Measurements from ENCODE around the gene NFIX.
A peak's percentile ranks its signal among the peaks of the same experiment; 100 is the strongest.
"Not testable (repeated sequence)": the region's sequence is repeated elsewhere in the genome, so short reads cannot be mapped to it uniquely, and the experiment has no call there.

Gene NFIX

DNA sequence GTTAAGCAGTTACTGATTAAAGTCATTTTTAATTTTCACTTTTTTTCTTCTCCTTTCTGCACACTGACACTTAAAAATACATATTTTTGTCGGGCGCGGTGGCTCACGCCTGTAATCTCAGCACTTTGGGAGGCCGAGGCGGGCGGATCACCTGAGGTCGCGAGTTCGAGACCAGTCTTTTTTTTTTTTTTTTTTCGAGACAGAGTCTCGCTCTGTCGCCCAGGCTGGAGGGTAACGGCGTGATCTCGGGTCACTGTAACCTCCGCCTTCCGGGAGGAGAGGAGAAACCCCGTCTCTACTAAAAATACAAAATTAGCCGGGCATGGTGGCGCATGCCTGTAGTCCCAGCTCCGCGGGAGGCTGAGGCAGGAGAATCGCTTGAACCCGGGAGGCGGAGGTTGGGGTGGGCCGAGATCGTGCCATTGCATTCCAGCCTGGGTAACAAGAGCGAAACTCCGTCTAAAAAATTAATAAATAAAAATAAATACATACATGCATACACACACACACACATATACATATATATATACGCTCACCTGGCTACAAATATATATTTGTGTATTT is 37.8 kb upstream of the NFIX start:
- not testable (repeated sequence) for DNase-seq (ENCODE audit: low spot score)

DNA sequence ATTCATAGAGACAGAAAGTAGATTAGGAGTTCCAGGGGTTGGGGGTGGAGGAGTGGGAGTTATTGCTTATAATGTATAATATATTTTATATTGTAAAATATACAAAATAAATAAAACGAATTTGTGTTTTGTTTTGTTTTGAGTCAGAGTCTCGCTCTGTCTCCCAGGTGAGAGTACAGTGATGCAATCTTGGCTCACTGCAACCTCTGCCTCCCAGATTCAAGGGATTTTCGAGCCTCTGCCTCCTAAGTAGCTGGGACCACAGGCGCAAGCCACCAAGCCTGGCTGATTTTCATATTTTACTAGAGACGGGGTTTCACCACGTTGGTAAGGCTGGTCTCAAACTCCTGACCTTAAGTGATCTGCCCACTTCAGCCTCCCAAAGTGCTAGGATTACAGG is 35.8 kb upstream of the NFIX start:
- no peak for DNase-seq (ENCODE audit: low spot score)

DNA sequence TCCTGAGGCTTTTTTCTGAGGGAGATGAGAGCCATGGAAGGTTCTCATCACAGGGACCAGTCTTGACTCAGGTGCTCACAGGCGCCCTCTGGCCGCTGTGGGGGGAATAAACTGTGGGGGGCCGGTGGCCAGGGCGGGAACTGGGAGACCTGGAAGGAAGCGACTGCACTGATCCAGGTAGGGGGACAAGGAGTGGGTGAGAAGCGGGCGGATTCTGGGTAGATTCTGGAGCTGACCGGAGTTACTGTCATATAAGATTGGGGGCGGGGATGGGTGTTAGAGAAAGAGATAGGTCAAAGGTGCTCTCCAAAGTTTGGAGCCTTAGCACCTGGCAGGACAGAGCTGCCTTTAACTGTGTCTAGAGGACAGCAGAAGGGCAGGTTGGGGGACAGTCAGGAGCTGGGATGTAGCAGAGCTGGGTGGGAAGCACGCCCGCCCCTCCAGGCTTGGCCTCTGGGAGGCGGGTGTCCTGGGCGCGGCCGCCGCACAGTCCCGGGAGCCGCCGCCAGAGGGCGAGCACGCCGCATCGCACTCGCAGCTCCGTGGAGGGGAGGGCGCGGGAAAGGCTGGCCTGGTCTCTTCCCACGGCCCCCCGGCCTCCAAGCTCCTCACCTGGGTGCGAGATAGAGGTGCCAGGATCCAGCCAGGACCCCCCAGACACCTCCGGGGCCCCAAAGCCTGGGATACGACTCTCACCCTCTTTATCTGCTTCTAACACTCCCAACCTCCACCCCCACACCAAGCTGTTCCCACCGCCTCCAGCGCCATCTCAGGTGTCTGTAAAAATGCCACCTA is 30.1 kb upstream of the NFIX start:
- DNase-seq (ENCODE audit: low spot score) = peak; percentile 79

DNA sequence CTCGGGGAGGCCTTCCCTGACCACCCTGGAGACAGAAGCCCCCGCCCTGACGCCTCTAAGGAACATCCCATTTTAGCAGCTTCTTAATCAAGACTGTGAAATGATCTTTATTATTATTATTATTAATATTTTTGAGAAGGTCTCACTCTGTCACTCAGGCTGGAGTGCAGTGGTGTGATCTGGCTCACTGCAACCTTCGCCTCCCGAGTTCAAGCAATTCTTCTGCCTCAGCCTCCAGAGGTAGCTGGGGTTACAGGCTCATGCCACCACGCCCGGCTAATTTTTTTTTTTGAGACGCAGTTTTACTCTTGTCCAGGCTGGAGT is 29.5 kb upstream of the NFIX start:
- DNase-seq (ENCODE audit: low spot score) = no peak

DNA sequence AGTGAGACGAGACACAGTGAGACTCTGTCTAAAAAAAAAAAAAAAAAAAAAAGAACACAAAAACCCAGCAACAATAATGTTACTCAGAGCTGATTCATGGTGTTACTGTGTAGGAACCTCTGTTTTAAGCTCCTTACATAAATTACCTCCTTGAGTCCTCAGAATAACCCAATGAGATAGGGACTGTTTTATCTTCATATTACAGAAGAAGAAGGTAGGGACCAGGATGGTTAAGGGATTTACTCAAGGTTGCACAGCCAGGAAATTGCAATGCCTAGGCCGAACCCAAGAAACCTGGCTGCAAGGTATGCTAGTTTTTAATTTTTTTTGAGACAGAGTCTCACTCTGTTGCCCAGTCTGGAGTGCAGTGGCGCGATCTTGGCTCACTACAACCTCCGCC is 27.4 kb upstream of the NFIX start:
- no peak for DNase-seq (ENCODE audit: low spot score)

DNA sequence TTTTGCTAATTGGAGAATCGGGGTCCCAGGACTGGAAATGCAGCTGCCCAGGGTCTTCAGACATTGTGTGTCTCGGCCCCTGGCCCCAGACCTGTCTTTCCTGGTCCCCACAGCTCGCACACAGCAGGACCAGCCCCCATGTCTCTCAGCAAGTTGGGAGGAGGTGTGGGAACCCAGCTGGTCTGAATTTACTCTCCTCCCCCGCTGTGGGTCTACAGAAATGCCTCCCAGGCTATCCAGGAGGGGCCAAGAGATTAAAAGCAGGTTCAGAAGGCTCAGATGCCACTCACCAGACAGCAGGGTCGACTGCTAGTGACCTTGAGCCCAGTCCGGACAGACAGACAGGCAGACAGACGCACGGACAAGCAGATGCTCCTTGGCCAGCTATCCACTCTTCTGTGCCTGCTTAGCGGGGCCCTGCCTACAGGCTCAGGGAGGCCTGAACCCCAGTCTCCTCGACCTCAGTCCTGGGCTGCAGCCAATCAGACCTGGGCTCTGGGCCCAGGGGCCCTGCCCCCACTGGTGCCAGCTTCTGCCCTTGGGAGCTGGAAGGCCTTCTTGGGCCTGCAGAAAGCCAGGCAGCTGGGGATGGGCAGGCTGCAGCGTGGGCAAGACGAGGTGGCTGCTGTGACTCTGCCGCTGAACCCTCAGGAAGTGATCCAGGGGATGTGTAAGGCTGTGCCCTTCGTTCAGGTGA is 25.8 kb upstream of the NFIX start, which contains the start of gene DAND5:
TSS of gene DAND5 (plus strand) at position 285 of the 697 bp plus-strand sequence. CDS start at position 370, 85 bp downstream.
- no peak for DNase-seq (ENCODE audit: low spot score)

DNA sequence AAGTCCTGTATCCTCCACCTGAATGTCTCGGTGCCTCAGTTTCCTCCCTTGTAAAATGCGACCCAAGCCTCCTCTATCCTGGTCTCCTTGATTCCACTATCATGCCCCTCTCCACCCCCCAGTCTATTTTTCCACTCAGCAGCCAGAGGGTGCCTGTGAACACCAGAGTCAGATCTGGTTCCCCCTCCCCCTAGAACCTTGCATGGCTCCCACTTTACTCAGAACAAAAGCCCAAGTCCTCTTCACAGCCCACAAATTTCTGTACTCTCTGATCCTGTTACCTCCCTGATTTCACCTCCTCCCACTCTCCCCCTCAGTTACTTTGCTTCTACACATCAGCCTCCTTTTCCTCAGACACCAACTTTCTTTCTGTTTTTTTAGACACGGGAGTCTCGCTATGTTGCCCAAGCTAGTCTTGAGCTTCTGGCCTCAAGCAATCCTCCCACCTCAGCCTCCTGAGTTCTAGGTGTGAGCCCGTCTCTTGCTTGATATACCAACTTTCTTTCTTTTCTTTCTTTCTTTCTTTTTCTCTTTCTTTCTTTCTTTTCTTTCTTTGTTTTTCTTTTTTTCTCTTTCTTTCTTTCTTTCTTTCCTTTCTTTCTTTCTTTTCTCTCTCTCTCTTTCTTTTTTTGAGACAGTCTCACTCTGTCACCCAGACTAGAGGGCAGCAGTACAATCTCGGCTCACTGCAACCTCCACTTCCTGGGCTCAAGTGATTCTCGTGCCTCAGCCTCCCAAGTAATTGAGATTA is 25.0 kb upstream of the NFIX start:
- DNase-seq (ENCODE audit: low spot score) = no peak

DNA sequence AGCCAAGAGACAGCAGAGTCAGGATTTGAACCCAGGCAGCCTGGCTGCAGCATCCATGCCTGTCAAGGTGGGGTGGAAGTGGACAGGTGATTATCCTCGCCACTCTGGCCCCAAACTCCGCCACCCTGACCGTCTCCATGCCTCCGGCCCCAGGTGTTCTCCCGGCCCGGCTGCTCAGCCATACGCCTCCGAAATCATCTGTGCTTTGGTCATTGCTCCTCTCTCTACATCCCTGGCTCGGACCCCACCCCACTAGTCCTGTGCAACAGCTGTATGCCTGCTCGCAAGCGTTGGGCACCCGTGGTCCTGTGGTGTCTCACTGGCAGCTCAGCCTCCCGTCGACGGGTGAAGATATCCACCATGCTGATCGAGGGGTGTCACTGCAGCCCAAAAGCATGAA is 22.0 kb upstream of the NFIX start:
- DNase-seq (ENCODE audit: low spot score) = no peak

DNA sequence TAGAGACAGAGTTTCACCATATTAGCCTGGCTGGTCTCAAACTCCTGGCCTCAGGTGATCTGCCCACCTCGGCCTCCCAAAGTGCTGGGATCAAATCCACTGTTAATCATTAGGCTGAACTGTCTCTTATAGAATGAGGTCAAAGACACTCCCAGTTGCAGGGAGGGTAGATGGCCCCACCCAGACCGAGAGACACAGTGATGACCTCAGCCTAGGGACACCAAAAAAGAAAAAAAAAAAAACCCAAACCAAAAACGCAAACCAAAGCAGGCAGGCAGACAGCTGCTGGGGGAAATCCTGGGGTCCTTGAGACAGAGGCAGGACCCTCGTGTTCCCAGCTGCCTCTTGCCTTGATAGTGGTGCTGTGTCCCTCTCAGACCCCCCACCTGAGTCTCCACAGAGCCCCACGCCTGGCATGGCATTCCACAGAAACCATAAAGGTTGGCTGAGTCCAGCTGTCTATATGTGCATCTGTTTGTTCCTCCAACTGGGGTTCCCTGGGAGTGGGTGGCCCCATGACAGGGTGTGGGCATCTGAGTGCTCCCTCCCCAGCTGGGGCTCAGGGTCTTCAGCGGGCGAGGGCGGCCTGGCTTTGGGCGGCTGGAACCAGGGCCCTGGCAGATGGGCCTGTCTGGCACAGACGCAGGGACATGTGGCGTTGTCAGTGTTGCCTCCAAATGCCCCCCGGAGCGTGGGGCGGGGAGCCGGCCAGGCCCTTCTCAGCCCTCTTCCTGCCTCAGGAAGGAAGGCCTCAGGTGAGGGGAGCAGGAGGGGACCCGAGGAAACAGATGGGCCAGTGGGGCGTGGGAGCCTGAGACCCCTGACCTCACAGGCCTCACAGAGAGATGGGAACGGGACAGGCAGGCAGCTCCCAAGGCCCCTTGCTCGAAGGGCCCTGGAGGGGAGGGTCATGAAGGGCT is 20.7 kb upstream of the NFIX start:
- no peak for DNase-seq (ENCODE audit: low spot score)

DNA sequence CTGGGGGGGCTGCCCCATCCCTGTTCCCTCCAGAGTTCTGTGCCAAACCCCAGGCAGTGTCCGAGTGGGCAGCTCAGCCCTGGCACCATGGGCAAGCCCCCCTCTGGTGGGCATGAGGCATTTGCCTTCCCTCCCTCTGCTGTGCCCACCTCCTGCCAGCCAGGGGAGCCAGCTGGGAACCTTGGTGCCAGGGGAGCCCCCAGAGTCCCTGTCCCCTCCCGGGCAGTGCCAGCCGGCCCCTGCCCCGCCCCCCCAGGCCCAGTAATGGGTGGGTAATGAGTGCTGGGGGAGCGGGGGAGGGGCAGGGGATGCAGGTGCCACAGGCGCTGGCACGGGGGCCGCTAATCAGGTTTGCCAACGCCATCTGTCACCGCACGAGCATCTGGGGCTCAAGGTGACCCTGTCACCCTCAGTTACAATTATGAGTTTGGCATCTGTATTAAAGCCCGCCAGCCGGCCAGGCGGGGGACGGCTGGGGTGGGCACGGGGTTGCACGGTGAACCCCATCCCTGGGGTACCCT is 20.0 kb upstream of the NFIX start:
- no peak for DNase-seq (ENCODE audit: low spot score)

DNA sequence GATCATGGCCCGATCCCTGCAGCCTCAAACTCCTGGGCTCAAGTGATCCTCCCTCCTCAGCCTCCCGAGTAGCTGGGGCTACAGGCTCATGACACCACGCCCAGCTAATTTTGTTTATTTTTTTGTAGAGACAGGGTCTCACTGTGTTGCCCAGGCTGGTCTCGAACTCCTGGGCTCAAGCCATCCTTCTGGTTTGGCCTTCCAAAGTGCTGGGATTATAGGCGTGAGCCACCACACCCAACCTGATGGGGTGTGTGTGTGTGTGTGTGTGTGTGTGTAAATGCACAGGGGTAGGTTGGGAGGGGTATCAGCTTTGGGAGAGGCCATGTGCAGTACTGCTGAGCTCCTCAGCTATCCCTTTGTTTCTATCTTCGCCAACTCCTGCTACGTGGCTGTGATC is 19.2 kb upstream of the NFIX start:
- DNase-seq (ENCODE audit: low spot score) = not testable (repeated sequence)

DNA sequence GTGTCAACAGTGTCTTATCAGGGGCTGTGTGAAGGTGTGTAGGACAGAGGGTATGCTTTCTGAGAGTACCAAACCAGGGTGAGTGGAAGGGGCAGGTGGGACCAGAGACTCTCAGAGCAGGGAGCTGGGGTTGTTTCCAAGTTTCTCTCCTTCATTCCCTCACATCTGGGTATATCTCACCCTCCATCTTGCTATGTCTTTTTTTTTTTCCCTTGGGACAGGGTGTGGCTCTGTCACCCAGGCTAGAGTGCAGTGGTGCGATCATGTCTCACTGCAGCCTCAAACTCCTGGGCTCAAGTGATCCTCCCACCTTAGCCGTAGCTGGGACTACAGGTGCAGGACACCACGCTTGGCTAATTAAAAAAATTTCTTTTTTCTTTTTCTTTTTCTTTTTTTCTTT is 15.3 kb upstream of the NFIX start:
- no peak for DNase-seq (ENCODE audit: low spot score)

DNA sequence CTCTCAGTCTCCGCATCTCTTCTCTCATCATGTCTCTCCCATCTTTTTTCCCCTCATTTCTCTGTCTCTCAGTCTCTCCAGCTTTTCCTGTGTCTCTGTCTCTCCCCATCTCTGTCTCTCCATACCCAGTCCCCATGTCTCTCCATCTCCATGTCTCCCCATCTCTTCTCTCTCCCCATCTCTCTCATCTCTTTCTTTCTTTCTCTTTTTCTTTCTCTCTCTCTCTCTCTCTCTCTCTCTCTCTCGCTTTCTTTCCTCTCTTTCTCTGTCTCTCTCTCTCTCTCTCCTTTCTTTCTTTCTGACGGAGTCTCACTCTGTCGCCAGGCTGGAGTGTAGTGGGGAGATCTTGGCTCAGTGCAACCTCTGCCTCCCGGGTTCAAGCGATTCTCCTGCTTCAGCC is 12.6 kb upstream of the NFIX start:
- DNase-seq (ENCODE audit: low spot score) = no peak

DNA sequence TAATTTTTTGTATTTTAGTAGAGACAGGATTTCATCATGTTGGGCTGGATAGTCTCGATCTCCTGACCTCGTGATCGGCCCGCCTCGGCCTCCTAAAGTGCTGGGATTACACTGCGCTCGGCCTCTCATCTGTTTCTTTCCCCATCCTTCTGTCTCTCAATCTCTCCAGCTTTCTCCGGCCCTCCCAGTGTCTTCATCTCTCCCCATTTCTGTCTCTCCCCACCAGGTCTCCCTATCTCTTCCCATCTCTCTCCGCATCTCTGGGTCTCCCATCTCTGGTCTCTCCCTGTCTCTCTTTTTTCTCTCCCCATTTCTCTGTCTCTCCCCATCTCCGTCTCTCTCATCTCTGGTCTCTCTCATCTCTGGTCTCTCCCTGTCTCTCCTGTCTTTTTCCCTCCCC is 12.2 kb upstream of the NFIX start:
- no peak for DNase-seq (ENCODE audit: low spot score)

DNA sequence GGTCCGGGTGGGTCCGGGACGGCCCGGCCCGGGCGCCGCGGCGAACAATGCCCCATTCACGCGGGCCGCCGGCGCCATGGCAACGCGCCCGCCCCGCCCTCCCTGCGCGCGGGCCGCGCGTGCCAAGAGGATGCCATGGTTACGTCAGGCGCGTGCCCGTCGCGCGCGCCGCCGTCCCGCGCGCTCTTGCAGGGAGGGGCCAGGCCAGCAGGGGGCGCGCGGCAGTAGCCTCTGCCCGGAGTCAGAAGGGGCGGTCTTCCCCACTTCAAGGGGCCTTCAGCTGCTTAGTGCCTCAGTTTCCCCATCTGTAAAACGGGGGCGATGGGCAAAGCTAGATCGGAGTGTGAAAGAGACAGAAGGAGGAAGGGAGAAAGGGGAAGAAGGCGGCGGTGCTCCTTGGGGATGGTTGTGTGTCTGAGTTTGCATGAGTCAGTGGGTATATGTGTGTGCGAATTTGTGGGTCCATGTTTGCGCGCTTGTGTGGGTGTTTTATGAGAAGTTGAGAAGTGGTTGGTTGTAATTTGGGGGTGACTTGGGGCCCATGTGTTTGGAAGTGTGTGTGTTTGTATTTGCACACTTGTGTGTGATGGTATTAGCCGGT is 11.6 kb upstream of the NFIX start:
- DNase-seq (ENCODE audit: low spot score) = peak; percentile 41

DNA sequence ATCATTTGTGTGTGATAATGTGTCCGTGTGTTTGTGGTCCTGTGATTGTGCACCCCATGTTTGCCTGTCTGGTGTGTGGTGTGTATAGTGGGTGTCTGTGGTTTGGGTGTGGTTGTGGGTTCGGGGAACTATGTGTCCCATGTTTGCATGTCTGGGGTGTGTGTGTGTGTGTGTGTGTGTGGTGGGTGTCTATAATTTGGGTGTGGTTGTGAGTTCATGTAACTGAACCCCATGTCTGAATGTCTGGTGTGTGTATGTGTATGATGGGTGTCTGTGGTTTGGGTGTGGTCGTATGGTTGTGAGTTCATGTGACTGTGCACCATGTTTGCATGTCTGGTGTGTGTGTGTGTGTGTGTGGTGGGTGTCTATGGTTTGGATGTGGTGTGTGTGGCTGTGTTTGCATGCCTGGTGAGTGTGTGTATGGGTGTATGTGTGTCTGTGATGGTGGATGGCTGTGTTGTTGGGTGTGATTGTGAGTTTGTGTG is 11.1 kb upstream of the NFIX start:
- no peak for DNase-seq (ENCODE audit: low spot score)

DNA sequence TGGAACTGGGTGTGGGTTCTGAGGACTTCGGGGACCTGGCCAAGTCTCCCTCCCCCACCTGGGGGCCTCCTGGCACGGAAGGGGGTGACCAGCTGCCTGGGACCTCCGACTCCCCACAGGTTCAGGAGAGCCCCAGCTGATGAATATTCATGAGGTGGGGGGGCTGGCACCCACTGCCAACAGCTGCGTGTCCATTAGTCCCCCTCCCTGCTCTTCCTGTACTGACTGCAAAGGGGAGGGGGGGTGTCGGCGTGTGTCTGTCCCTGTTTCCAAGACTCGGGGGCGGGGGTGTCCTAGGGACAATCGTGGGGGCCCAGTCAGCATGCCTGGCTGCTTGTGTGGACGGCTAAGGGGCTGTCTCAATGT is 10.6 kb upstream of the NFIX start:
- DNase-seq (ENCODE audit: low spot score) = no peak

DNA sequence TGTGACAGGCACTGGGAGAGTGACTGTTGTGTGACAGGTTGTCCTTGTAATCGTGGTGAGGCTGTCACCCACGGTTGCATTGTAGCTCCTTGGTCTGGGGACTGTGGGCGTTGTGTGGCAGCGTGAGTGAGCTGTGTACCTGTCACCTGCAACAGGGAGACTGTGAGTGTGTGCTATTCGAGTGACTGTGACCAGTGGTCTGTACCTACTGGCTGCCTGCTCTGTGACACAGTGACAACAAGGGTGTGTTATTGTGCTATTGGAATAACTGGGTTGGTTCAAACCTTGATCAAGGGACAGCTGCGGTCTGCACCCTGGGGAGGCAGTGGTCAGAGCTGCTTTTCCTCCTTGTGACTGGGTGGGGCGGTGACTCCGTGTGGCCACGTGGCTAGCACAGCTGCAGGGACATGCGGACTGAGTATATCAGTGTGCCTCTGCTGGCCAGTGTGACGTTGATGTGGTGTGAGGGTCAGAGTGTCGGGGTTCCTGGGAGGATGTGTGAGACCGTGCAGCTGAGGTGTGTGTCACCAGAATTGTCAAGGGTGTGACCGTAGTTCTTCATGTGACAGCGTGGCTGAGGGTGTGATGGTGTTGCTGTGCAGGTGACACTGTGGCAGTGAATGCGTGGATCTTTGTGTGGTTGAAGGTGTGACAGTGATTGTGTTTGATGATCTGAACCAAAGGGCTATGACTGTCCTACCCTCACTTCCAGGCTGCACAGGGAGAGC is 10.1 kb upstream of the NFIX start:
- DNase-seq (ENCODE audit: low spot score) = no peak

DNA sequence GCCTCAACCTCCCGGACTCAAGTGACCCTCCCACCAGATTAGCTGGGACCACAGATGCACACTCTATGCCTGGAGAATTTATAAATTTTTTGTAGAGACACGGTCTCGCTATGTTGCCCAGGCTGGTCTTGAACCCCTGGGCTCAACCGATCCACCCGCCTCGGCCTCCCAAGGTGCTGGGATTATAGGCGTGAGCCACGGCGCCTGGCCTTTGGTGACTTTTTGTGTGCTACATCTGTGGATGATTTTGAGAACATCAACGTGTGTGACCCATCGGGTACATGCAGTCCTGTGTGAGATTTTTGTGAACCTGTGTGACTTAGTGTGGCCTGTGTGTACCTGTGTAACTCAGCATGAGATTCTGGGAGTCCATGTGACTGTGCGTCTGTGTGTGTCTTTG is 8.5 kb upstream of the NFIX start:
- no peak for DNase-seq (ENCODE audit: low spot score)

DNA sequence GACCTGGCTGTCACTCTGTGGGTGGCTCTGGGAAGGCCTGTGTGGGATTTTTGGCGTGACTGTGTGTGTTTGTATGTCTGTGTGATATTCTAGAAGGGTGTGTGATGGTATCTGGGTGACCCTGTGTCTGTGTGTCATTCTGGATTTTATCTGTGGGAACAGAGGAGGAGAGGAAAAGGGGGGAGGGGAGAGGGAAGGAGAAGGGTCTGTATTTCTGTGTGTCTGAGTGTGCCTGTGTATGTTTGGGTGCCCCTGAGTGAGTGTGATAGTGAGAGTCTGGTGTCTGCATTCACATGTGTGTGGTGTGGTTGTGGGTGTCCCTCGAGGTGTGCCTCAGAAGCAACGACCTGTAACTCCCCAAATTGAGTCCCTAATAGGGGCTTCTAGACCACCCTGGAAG is 8.1 kb upstream of the NFIX start:
- DNase-seq (ENCODE audit: low spot score) = no peak
